K562 (cell line): ENCODE results near the gene GMDS. TPM values are rescaled to one million over a fixed set of nuclear protein-coding genes. Genes with fewer than 3 reads are reported as not detected.

Experiments used
- ASH1L ChIP-seq: fragments of 450-650 bp; IDR thresholded peaks from 2 replicates; pipeline ENCODE4 v1.6.1; 2018; ENCODE audit warnings: borderline replicate concordance, mild to moderate bottlenecking, low read depth; ENCODE audit not compliant: partially characterized antibody
- CXXC5 ChIP-seq: fragments of 250-450 bp; sonication (Bioruptor Pico); IDR thresholded peaks from 2 replicates; pipeline ENCODE4 v1.8.0; 2022; ENCODE audit warnings: inconsistent platforms, mild to moderate bottlenecking, moderate library complexity
- DMBX1 ChIP-seq: fragments of 250-450 bp; sonication (Bioruptor Pico); IDR thresholded peaks from 2 replicates; pipeline ENCODE4 v1.8.0; 2022; ENCODE audit warnings: inconsistent platforms, mild to moderate bottlenecking, moderate library complexity, borderline replicate concordance
- KAT7 ChIP-seq: sonication (generic); formaldehyde crosslinking; IDR thresholded peaks from 2 replicates; pipeline ENCODE4 v1.8.0; 2022; ENCODE audit warnings: missing genetic modification reagents, mild to moderate bottlenecking, borderline replicate concordance
- REST ChIP-seq, 2 experiments: fragments of 450-650 bp; formaldehyde crosslinking in 1 of 2; IDR thresholded peaks; 2 replicates each; pipeline versions ENCODE4 v1.4.0 to v1.6.1; 2014 to 2020; ENCODE audit warnings: mild to moderate bottlenecking in 2 of 2, borderline replicate concordance in 1 of 2, low read depth in 1 of 2
- SMAD2 ChIP-seq: fragments of 150-350 bp; IDR thresholded peaks from 2 replicates; pipeline ENCODE4 v1.6.1; 2014; ENCODE audit warnings: low read depth, mild to moderate bottlenecking, low read length
- SMC3 ChIP-seq: conservative IDR thresholded peaks from 2 replicates; pipeline ENCODE4 v1.6.1; 2011; ENCODE audit warnings: low read depth, low read length, improper control_type of control experiment; ENCODE audit not compliant: insufficient read depth
- STAG1 ChIP-seq: sonication (generic); formaldehyde crosslinking; IDR thresholded peaks from 2 replicates; pipeline ENCODE4 v1.5.0; 2020; ENCODE audit warnings: missing genetic modification reagents, borderline replicate concordance
- ZBTB17 ChIP-seq: fragments of 450-650 bp; formaldehyde crosslinking; IDR thresholded peaks from 2 replicates; pipeline ENCODE4 v1.4.0; 2020; ENCODE audit warnings: mild to moderate bottlenecking
- ZNF609 ChIP-seq: sonication (generic); formaldehyde crosslinking; IDR thresholded peaks from 2 replicates; pipeline ENCODE4 v1.8.1; 2023; ENCODE audit warnings: missing genetic modification reagents, mild to moderate bottlenecking, borderline replicate concordance
- ZNF668 ChIP-seq: fragments of 250-450 bp; sonication (Bioruptor Pico); IDR thresholded peaks from 2 replicates; pipeline ENCODE4 v1.8.0; 2022; ENCODE audit warnings: mild to moderate bottlenecking, inconsistent platforms
- polyA plus RNA-seq, 8 experiments: library from polyadenylated mRNA; depleted of rRNA in 4 of 8; stranded (reverse) in 5 of 8; unstranded in 3 of 8; fragments of >200 nt; fragmentation: Nextera tagmentation in 2 of 8; fragmentation: Illumina TruSeq in 1 of 8; extraction: Ambion mirVana in 2 of 8; extraction: Trizol in 1 of 8; gene quantifications; 2 replicates each; pipeline versions ENCODE4 v1.2.1 to v1.2.3, GENCODE V29; 2011 to 2014; ENCODE audit warnings: inconsistent platforms in 1 of 8, missing spikeins in 1 of 8
- total RNA-seq, 7 experiments: library from RNA; depleted of rRNA in 6 of 7; stranded (reverse); fragments of >200 nt in 6 of 7; fragmentation: Illumina TruSeq in 2 of 7; extraction: Trizol in 2 of 7; gene quantifications; 2 replicates each; pipeline versions ENCODE4 v1.2.1 to v1.2.3, GENCODE V29; 2011 to 2021; ENCODE audit warnings: low replicate concordance in 1 of 7
- TF ChIP-seq, protein P1 (sequence below): sonication (generic); formaldehyde crosslinking; IDR thresholded peaks from 2 replicates; pipeline ENCODE4 v1.8.0; 2022; ENCODE audit warnings: missing genetic modification reagents, mild to moderate bottlenecking, moderate library complexity, borderline replicate concordance

Gene GMDS
- total and polyA plus RNA-seq, 9 of the 15 experiments (the other 6 are each of a cell fraction or from before 2014, with no cell fraction given), result 0.48 to 31.8 (median 13.4) TPM

DNA sequence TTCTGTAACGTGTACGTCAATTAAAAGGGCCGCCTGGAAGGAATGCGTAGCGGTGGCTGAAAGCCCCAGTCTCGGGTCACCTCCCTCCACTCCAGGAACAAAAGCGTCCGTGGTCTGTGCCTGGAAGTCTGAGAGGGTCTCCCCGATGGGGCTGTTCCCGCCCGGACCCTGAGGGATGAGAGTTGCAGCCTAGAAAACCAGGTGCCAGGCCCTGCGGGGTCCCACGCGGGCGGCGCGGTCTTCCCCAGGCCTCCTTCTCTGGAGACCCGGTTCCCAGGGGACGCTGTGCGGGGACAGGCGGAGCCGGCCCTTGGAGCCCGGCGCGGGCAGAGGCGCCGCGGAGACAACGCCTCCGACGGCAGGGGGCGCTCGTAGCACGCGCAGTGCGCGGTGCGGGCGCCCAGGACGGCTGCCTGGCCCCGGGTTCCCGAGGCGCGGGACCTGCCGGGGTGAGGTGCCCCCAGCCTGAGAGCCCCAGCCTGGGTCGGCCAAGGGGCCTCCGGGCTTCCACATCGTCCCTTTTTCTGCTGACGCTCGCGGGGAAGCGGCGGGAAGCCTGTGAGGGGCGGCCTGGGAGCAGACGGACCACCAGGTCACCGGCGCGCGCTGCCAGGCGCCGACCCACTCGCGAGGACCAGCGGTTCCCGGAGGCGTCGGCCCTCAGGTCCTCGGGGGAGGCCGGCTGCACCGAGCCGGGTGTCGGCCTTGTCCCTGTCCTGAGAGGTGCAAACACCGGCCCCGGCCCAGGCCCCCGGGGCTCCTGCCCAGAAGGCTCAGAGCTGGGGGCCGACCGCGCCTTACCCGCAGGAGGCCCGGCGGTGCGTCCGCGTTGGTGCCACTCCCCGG is 641.0 kb downstream of the GMDS start (continued):
- peak; percentile 90 for TF ChIP-seq REST (IDR thresholded peaks at IDR 0.05; ENCODE audit: borderline replicate concordance)
- TF ChIP-seq REST (CRISPR knock-in tag; IDR thresholded peaks at IDR 0.05; ENCODE audit: low read depth), result no peak
- peak; percentile 96 for TF ChIP-seq SMC3
- peak; percentile 95 for TF ChIP-seq STAG1 (CRISPR knock-in tag)
- peak; percentile 45 for TF ChIP-seq CXXC5 (CRISPR knock-in tag)
- no peak for TF ChIP-seq ZNF609 (CRISPR knock-in tag)
- no peak for TF ChIP-seq DMBX1 (CRISPR knock-in tag)
- TF ChIP-seq KAT7 (CRISPR knock-in tag), result no peak
- TF ChIP-seq ZBTB17, result no peak
- TF ChIP-seq, protein P1, sequence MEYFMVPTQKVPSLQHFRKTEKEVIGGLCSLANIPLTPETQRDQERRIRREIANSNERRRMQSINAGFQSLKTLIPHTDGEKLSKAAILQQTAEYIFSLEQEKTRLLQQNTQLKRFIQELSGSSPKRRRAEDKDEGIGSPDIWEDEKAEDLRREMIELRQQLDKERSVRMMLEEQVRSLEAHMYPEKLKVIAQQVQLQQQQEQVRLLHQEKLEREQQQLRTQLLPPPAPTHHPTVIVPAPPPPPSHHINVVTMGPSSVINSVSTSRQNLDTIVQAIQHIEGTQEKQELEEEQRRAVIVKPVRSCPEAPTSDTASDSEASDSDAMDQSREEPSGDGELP (CRISPR knock-in tag), result 0 out of 2 replicates have a peak, but pooled peaks have one; percentile 13
- TF ChIP-seq SMAD2, result no peak
- no peak for TF ChIP-seq ZNF668 (CRISPR knock-in tag)
- no peak for TF ChIP-seq ASH1L
